Stomach (tissue), 9 donors: ENCODE measurements around the gene ARSA. TPM values are rescaled to one million over a fixed set of nuclear protein-coding genes. Genes with fewer than 3 reads are reported as not detected.

Source experiments
- DNase-seq, 2 donors: peaks; one replicate each; pipeline versions ENCODE4 v3.0.0 to v3.0.0-alpha.2; 2013 to 2019
- H3K27ac ChIP-seq, 5 donors: fragments of 200-600 bp in 4 of 5; sonication (generic) in 4 of 5; one replicate each; pipeline ENCODE4 v1.5.1; 2013 to 2019; ENCODE audit warnings: mild to moderate bottlenecking in 1 of 5, moderate library complexity in 1 of 5
- H3K27me3 ChIP-seq, 3 donors: fragments of 200-600 bp; sonication (generic); one replicate each; pipeline ENCODE4 v1.5.1; 2017 to 2019; ENCODE audit warnings: mixed run types in 1 of 3
- H3K36me3 ChIP-seq, 4 donors: fragments of 200-600 bp; sonication (generic); 1 replicate in 3 of 4; 2 replicates in 1 of 4; pipeline ENCODE4 v1.5.1; 2016 to 2019
- H3K4me1 ChIP-seq, 4 donors: fragments of 200-600 bp; sonication (generic); one replicate each; pipeline ENCODE4 v1.5.1; 2016 to 2019
- H3K4me3 ChIP-seq, 4 donors: fragments of 200-600 bp; sonication (generic) in 3 of 4; one replicate each; pipeline ENCODE4 v1.5.1; 2016 to 2019; ENCODE audit warnings: mild to moderate bottlenecking in 1 of 4
- H3K9me3 ChIP-seq, 4 donors: fragments of 200-600 bp; sonication (generic); one replicate each; pipeline ENCODE4 v1.5.1; 2016 to 2019
- EP300 ChIP-seq: sonication (generic); formaldehyde crosslinking; IDR thresholded peaks from one replicate; pipeline ENCODE4 v1.6.1; 2017; ENCODE audit warnings: antibody characterized with exemption
- POLR2A ChIP-seq, 4 donors: fragments of 450-650 bp; IDR thresholded peaks; one replicate each; pipeline ENCODE4 v1.6.1; 2016; ENCODE audit warnings: antibody characterized with exemption in 4 of 4, control low read depth in 2 of 4, mild to moderate bottlenecking in 1 of 4, moderate library complexity in 1 of 4
- POLR2AphosphoS5 ChIP-seq, 3 donors: sonication (generic); formaldehyde crosslinking; IDR thresholded peaks; one replicate each; pipeline ENCODE4 v1.6.1; 2016; ENCODE audit warnings: antibody characterized with exemption in 3 of 3
- WGBS, 5 donors: extraction: QIAGEN DNeasy Blood & Tissue Kit in 3 of 5; methylation state at CpG; one replicate each; pipeline versions ENCODE4 v1.1.5 to v1.1.7; 2013 to 2018; 5-methylcytosine and 5-hydroxymethylcytosine counted together
- intact Hi-C: fragments of 100-400 bp; cut with DNase I; formaldehyde crosslinking; loops from one replicate; pipeline ENCODE4 v1.15.1; 2023; ENCODE audit warnings: low total_unique reads
- polyA plus RNA-seq, 3 donors: library from polyadenylated mRNA; stranded (reverse); fragments of 200-250 nt; gene quantifications; one replicate each; pipeline ENCODE4 v1.2.3, GENCODE V29; 2013
- total RNA-seq, 5 donors: library from RNA; depleted of rRNA; stranded (reverse); fragments of >200 nt; gene quantifications; one replicate each; pipeline versions ENCODE4 v1.1.0 to v1.2.3, GENCODE V29; 2014 to 2016
- TF ChIP-seq, protein P1 (sequence below), 7 experiments: fragments of 450-650 bp in 4 of 7; fragments of 200-600 bp in 3 of 7; sonication (generic) in 3 of 7; IDR thresholded peaks; one replicate each; pipeline ENCODE4 v1.5.1; 2016 to 2019; ENCODE audit warnings: antibody characterized with exemption in 7 of 7, control low read depth in 2 of 7, mild to moderate bottlenecking in 1 of 7
- donor health status: healthy with polysubstance abuse.
- donor health status: Bipolar disorder and iron deficiency.
- donor health status: healthy.

Gene ARSA
- total and polyA plus RNA-seq, 8 donors = 7.7 to 88.1 (median 43.4) TPM

GRCh38 chr22:50578776-50579310 is 49.1 kb downstream of the ARSA start:
- no peak overlapping the region for H3K27ac ChIP-seq
- peaks cover 0 to 35% (median 19%) of the 10 kb centered on the region in 4 donors for H3K36me3 ChIP-seq
- peaks cover 0 to 15% (median 5%) of the 10 kb centered on the region in 3 donors for H3K27me3 ChIP-seq
- peaks cover 32 to 44% (median 37%) of the 10 kb centered on the region in 4 donors for H3K4me1 ChIP-seq
- H3K9me3 ChIP-seq = no peaks in the 10 kb centered on the region
- DNase-seq = no peak
- no peak overlapping the region for H3K4me3 ChIP-seq
- intact Hi-C loops = no loop called here
- no peak for TF ChIP-seq EP300
- TF ChIP-seq, protein P1, sequence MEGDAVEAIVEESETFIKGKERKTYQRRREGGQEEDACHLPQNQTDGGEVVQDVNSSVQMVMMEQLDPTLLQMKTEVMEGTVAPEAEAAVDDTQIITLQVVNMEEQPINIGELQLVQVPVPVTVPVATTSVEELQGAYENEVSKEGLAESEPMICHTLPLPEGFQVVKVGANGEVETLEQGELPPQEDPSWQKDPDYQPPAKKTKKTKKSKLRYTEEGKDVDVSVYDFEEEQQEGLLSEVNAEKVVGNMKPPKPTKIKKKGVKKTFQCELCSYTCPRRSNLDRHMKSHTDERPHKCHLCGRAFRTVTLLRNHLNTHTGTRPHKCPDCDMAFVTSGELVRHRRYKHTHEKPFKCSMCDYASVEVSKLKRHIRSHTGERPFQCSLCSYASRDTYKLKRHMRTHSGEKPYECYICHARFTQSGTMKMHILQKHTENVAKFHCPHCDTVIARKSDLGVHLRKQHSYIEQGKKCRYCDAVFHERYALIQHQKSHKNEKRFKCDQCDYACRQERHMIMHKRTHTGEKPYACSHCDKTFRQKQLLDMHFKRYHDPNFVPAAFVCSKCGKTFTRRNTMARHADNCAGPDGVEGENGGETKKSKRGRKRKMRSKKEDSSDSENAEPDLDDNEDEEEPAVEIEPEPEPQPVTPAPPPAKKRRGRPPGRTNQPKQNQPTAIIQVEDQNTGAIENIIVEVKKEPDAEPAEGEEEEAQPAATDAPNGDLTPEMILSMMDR (IDR thresholded peaks at IDR 0.05) = no peak
- TF ChIP-seq POLR2A (IDR thresholded peaks at IDR 0.05) = no peak
- TF ChIP-seq POLR2AphosphoS5 (IDR thresholded peaks at IDR 0.05) = no peak
- WGBS, 5 donors = 59 to 70% (median 67%) methylated on average over 5 to 8 of the region's 8 CpGs

DNA sequence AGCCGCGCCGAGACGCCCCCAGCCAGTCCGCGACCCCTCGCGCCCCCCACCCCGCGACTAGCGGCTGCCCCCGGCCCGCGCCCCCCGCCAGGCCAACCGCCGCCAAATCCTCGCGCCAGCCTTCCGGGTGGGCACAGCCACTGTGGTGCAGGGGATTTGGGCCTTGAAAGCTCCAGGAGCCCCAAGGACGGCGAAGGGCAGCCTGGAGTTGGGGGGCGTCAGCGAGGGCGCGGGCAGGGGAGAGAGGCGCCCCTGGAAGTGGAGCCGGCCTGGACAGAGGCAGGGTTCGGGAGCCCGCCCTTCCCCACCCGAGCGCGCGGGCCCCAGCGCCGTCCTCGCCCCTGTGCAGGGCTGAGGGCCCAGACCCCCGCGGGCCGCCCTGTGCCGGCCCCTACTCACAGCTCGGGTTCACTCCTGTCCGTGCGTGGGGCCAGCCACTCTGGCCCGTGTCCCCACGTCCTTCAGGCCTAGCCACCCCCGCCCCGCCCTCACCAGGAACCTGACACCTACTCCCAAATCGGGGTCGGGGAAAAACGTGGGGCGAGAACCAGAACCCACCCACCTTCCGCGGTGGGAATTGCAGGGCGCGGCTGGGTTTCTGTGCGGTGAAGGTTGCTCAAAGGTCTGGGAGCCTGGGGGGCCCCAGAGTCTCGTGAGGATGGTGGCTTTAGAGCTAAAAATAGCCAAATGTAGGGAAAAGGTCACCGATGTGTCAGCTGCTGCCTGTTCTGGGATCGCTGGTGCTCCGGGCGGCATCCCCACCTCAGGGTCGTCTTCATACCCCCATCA is 49.8 kb downstream of the ARSA start, which contains the start of gene CPT1B:
CPT1B (minus strand) TSS at position 441 of the 789 bp plus-strand sequence. CDS start 512 bp downstream, outside the sequence.
- no peak for TF ChIP-seq EP300
- TF ChIP-seq POLR2AphosphoS5 (IDR thresholded peaks at IDR 0.05) = no peak
- no peaks in the 10 kb centered on the region for H3K9me3 ChIP-seq
- peaks cover 0 to 42% (median 22%) of the 10 kb centered on the region in 4 donors for H3K36me3 ChIP-seq
- H3K4me3 ChIP-seq = peak within 1 kb of the TSS in 1 of 4 donors; percentile 11
- peak within 1 kb of the TSS in 1 of 5 donors; percentile 42 for H3K27ac ChIP-seq
- H3K27me3 ChIP-seq = peaks cover 0 to 15% (median 5%) of the 10 kb centered on the region in 3 donors
- peak in 1 of 2 donors; percentile 80 for DNase-seq
- intact Hi-C loops = no loop called here
- H3K4me1 ChIP-seq = peaks cover 26 to 37% (median 31%) of the 10 kb centered on the region in 4 donors
- 24 to 34% (median 27%) methylated on average over 17 to 63 of the region's 63 CpGs for WGBS, 5 donors

- TF ChIP-seq, protein P1 (IDR thresholded peaks at IDR 0.05) = no peak
- no peak for TF ChIP-seq EP300
- no peak for TF ChIP-seq POLR2A (IDR thresholded peaks at IDR 0.05)
- no peak for TF ChIP-seq POLR2AphosphoS5 (IDR thresholded peaks at IDR 0.05)
- intact Hi-C loops = no loop called here
- Histone ChIP-seq H3K36me3 (peaks cover 0 to 47% (median 25%) of the 10 kb centered on the region in 4 donors), H3K4me3 (peak overlapping the region in 1 of 4 donors; percentile 11), H3K27ac (no peak overlapping the region), H3K27me3 (peaks cover 0 to 15% (median 5%) of the 10 kb centered on the region in 3 donors), H3K4me1 (peaks cover 25 to 37% (median 30%) of the 10 kb centered on the region in 4 donors), H3K9me3 (no peaks in the 10 kb centered on the region)
- 46 to 52% (median 51%) methylated on average over 10 to 23 of the region's 23 CpGs for WGBS, 5 donors
- no peak for DNase-seq
These were observed 50.3 kb downstream of the ARSA start for GRCh38 chr22:50577697-50577986.

DNA sequence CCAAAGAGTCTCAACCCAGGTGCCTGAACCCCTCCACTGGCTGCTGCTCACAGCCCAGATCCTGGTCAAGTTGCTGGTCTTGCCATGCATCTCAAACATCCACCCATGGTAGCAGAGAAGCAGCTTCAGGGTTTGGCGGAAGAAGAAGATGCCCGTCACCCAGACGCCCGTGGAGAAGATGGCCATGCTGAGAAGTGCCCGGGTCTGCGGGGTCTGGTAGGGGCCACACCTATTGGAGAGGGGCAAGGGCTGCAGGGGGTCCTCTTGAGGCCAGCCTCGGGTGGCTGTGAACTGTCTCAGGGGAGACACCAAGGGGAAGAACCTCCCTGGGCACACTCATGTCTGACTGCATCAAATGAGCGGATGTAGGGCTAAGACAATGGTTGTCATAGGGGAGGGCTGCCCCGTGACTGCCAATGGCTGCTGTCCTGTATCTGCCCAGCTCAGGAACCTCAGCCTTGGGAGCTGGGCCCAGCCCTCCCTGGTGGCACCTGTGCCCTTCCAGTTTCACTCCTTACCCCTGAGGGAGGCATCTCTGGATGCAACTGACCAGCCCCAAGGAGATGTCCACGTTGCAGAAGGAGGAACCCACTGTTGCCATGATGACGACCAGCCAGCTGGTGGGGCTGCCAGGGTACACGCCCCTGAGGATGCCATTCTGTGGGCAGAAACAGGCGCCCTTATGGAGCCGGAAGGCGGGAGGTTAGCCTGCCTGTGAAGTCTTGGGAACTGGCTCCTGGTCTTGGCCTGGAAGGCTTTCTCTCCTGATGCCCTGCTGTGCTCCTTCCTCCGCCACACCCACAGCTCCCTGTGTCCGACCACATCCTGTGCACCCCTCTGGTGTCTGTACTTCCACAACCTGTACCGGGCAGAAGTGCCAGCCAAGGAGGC is 50.9 kb downstream of the ARSA start:
- DNase-seq = no peak
- intact Hi-C loops = no loop called here
- TF ChIP-seq, protein P1 (IDR thresholded peaks at IDR 0.05) = no peak
- TF ChIP-seq POLR2A (IDR thresholded peaks at IDR 0.05) (no peak), POLR2AphosphoS5 (IDR thresholded peaks at IDR 0.05) (no peak), EP300 (no peak)
- Histone ChIP-seq H3K9me3 (no peaks in the 10 kb centered on the region), H3K27me3 (peaks cover 0 to 15% (median 5%) of the 10 kb centered on the region in 3 donors), H3K4me1 (peaks cover 24 to 36% (median 30%) of the 10 kb centered on the region in 4 donors), H3K4me3 (no peak overlapping the region), H3K36me3 (peaks cover 0 to 51% (median 29%) of the 10 kb centered on the region in 4 donors), H3K27ac (no peak overlapping the region)
- WGBS, 5 donors = 76 to 82% (median 81%) methylated on average over 17 to 18 of the region's 18 CpGs
